ENCODE measurements around the gene EDN1.
"Not testable (repeated sequence)": the region's sequence is repeated elsewhere in the genome, so short reads cannot be mapped to it uniquely, and the experiment has no call there.

The EDN1 gene

GRCh38 chr6:12325872-12326271 is 35.7 kb downstream of the EDN1 start:
- DNase-seq (ENCODE audit: low read depth) = no peak

- DNase-seq (ENCODE audit: low read depth) = no peak
Observed at GRCh38 chr6:12327391-12327790, 37.2 kb downstream of the EDN1 start.

- no peak for DNase-seq (ENCODE audit: low read depth)
Observed at GRCh38 chr6:12327988-12328387, 37.8 kb downstream of the EDN1 start.

- no peak for DNase-seq (ENCODE audit: low read depth)
Observed at GRCh38 chr6:12328701-12329100, 38.5 kb downstream of the EDN1 start.

- no peak for DNase-seq (ENCODE audit: low read depth)
Observed at GRCh38 chr6:12331474-12331873, 41.3 kb downstream of the EDN1 start.

GRCh38 chr6:12331951-12332749 is 42.0 kb downstream of the EDN1 start:
- no peak for DNase-seq (ENCODE audit: low read depth)

GRCh38 chr6:12332750-12333079 is 42.6 kb downstream of the EDN1 start:
- not testable (repeated sequence) for DNase-seq (ENCODE audit: low read depth)

- DNase-seq (ENCODE audit: low read depth) = no peak
Observed at GRCh38 chr6:12333128-12333527, 43.0 kb downstream of the EDN1 start.

- DNase-seq (ENCODE audit: low read depth) = no peak
Observed at GRCh38 chr6:12334526-12335130, 44.5 kb downstream of the EDN1 start.

- no peak for DNase-seq (ENCODE audit: low read depth)
Observed at GRCh38 chr6:12335131-12335527, 45.0 kb downstream of the EDN1 start.

- no peak for DNase-seq (ENCODE audit: low read depth)
Observed at GRCh38 chr6:12335717-12336116, 45.6 kb downstream of the EDN1 start.

GRCh38 chr6:12336121-12336971 is 46.2 kb downstream of the EDN1 start:
- no peak for DNase-seq (ENCODE audit: low read depth)

- DNase-seq (ENCODE audit: low read depth) = no peak
Observed at GRCh38 chr6:12339022-12339421, 48.9 kb downstream of the EDN1 start.

GRCh38 chr6:12339808-12340487 is 49.8 kb downstream of the EDN1 start:
- no peak for DNase-seq (ENCODE audit: low read depth)

- no peak for DNase-seq (ENCODE audit: low read depth)
Observed at GRCh38 chr6:12340488-12340818, 50.3 kb downstream of the EDN1 start.

GRCh38 chr6:12342664-12343063 is 52.5 kb downstream of the EDN1 start:
- DNase-seq (ENCODE audit: low read depth) = no peak

- no peak for DNase-seq (ENCODE audit: low read depth)
Observed at GRCh38 chr6:12343122-12343439, 52.9 kb downstream of the EDN1 start.

- no peak for DNase-seq (ENCODE audit: low read depth)
Observed at GRCh38 chr6:12343440-12344162, 53.4 kb downstream of the EDN1 start.

- DNase-seq (ENCODE audit: low read depth) = no peak
Observed at GRCh38 chr6:12344296-12344695, 54.1 kb downstream of the EDN1 start.

- no peak for DNase-seq (ENCODE audit: low read depth)
Observed at GRCh38 chr6:12344961-12345693, 55.0 kb downstream of the EDN1 start.

- DNase-seq (ENCODE audit: low read depth) = no peak
Observed at GRCh38 chr6:12345694-12346058, 55.5 kb downstream of the EDN1 start.

Data from non-pigmented ciliary epithelial cell (primary cell).